ENCODE measurements around the gene CROCC.
"Not testable (repeated sequence)": the region's sequence is repeated elsewhere in the genome, so short reads cannot be mapped to it uniquely, and the experiment has no call there.

The CROCC gene

DNA sequence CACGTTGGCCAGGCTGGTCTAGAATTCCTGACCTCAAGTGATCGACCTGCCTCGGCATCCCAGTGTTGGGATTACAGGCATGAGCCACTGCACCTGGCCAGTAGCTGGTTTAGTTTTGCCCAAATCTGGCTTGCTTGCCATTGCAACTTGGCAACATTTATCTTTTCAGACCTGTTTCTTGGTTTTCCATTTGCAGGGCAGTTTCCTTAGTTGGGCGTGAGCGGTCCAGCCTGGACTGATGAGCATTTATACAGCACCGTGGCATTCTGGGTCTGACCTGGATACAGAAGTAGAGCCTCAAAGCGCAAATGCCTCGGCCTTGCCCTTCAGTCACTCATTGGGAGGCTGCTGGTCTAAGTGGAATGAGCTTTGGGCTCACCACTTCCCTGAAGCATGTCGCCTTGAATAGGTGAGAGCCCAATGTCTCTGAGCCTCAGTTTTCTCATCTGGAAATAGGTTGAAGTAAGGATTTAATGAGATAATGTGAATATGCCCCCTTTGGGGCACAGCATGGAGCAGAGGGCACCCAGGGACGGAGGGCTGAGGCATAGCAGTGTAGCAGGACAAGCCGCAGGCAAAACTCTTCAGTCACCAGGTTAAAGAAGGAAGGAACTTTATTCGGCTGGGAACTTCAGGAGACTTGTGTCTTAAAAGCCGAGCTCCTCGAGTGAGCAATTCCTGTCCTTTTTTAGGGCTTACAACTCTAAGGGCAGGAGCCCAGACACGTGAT is 2.6 kb upstream of the CROCC start:
- not testable (repeated sequence) for DNase-seq

- DNase-seq: no peak
These were observed 780 bp upstream of the CROCC start for GRCh38 chr1:16920951-16921350.

GRCh38 chr1:16922466-16922865 is 735 bp downstream of the CROCC start:
- no peak for DNase-seq

- DNase-seq: no peak
These were observed 1.2 kb downstream of the CROCC start for GRCh38 chr1:16922885-16923431.

DNA sequence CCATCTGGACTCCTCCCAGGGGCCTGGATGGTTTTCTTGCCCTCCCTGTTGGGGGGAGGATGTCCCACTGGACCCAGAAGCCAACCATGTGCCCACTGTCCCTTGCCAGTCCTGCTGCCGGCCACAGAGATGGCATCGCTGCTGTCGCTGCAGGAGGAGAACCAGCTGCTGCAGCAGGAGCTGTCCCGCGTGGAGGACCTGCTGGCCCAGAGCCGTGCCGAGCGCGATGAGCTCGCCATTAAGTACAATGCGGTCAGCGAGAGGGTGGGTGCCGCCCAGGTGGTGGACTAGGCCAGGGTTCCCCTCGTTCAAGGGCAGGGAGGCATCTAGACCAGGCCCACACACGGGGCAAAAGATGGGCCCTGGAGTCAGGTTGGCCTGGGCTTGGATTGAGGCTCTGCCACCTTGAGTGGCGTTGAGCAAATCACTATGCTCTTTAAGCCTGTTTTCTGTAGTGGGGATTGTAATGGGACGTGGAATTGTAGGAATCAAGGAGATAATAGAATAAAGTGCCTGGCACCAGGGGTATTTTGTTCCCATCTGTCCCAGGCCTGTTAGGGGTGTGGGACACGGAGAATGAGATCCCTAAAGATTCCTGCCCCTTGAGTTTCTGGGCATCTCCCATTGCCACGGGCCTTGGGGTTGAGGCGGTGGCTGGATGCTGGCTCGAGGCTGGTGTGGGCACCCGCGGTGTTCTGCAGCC is 2.6 kb downstream of the CROCC start:
- DNase-seq: no peak

GRCh38 chr1:16924919-16925477 is 3.3 kb downstream of the CROCC start:
- DNase-seq: no peak

GRCh38 chr1:16925635-16926490 is 4.1 kb downstream of the CROCC start:
- peak; percentile 19 for DNase-seq

DNA sequence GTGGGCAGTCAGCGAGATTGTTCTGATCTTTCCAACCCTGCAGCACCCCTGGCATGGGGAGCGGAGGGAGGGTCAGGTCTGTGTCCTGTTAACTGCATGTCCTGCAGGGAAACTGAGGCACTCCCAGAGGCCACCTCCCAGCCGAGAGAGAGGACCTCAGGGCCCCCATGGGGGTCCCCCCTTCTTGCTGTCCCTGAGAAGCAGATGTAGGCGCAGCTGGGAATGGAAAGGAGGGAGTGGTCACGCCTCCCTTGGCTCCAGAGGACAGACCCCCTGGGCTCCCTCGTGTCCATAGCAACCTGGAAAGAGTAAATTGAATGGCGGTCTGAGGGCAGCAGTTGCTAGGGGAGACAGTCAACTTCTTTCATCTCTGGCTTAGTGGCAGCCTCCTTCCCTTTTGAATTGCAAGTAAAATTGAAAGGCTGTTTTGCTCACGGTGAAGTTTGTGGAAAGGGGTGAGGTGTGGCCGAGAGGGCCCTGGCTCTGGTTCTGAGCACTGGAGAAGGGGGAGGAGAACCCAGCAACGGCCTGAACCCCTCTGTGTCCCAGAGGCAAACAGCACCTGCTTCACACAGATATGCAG is 4.9 kb downstream of the CROCC start:
- peak; percentile 93 for DNase-seq

DNA sequence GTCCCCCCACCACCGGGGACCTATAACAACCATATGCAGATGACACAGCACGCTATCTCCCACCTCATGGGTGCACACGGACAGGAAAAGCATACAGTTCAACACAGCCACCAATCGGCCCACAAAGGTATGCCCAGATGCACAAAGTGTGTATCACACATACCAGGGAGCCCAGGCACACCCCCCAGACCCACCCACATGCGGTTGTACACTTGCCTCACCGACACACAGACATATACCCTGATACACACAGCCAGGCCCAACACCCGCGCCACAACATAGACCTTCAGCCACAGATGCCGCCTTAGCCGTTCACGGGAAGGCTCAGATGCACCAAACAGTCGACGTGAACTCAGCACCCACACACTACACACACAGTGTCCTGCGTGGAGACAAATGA is 5.5 kb downstream of the CROCC start:
- DNase-seq: no peak

DNA sequence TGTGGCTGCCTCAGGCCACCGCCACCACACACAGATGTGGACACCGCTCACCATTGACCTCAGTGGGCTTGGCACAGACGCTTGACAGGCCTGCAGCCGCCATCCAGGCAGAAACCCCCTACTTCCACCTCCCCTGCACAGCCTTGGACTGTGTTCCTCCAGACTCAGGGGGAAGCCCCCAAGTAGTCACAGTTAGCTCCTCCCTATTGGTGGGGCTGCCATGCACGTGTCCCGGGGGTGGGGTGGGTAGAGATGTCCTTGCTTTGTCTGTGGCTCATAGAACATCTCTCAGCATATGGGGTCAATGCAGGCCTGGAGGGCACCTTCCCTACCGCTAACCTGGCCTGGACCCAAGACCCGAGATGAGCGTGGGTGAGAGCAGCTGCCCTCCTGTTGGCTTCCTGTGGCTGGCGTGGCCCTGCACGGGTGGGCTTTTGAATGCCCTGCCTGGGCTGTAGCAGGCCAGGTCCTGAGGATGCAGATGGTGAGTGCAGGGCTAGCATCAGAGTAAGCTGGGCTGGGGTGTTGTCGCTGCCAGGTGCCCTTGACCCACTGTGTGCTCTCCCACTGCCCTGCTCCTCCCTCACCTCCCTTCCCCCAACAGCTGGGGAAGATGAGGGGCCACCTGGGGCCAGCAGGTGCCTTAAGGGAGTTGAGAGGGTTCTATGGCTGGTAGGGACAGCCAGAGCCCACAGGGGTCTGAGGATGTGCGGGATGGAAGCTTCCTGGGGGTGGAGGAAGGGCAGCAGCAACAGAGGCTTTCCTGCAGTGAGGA is 6.2 kb downstream of the CROCC start:
- no peak for DNase-seq

DNA sequence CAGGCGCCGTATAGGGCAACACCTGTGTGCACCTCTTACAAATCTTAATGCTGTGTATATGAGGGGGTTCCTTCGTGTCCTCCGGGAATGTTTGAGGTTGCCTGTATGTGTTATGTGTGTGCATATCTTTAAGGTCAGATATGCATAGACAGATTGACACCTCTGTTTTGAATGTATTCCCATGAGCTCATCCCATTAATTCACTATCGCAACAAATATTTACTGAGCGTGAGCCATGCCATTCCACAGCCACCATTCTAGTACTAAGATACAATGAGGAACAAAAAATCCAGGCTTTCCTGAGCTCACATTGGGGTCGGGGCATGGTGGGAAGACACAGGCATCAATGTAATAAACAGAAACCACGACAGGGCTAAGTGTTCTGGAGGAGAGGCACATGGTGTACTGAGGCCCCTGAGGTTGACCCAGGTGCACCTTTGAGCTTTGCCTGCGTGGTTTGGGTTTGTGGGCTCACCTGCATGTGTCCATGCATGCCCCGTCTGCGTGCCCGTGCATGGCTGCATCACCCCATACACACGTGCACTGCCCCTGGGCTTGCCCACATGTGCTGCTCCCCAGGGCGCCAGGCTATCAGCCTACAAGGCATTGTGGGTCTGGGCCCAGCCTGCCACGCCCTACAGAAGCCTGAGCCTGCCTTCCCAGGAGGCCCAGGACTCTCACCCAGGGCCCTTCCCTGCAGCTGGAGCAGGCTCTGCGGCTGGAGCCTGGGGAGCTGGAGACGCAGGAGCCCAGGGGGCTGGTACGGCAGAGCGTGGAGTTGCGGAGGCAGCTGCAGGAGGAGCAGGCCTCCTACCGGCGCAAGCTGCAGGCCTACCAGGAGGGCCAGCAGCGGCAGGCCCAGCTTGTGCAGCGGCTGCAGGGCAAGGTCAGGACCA is 7.7 kb downstream of the CROCC start:
- DNase-seq: peak; percentile 67

GRCh38 chr1:16931206-16931934 is 9.6 kb downstream of the CROCC start:
- DNase-seq: not testable (repeated sequence)

GRCh38 chr1:16933945-16934344 is 12.2 kb downstream of the CROCC start:
- DNase-seq: not testable (repeated sequence)

DNA sequence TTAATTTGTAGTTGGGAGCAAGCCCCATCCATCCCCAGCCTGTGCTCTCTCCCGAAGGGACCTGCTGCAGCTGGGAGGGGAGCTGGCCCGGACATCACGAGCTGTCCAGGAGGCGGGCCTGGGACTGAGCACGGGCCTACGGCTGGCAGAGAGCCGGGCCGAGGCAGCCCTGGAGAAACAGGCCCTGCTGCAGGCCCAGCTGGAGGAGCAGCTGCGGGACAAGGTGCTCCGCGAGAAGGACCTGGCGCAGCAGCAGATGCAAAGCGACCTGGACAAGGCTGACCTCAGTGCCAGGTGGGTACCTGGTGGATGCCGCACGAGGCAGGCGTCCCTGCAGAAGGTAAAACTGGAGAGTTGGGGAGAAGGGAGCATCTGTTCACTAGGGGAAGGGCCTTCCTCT is 14.8 kb downstream of the CROCC start:
- DNase-seq: not testable (repeated sequence)

- DNase-seq: no peak
These were observed 16.9 kb downstream of the CROCC start for GRCh38 chr1:16938351-16939321.

- not testable (repeated sequence) for DNase-seq
These were observed 17.9 kb downstream of the CROCC start for GRCh38 chr1:16939386-16940180.

DNA sequence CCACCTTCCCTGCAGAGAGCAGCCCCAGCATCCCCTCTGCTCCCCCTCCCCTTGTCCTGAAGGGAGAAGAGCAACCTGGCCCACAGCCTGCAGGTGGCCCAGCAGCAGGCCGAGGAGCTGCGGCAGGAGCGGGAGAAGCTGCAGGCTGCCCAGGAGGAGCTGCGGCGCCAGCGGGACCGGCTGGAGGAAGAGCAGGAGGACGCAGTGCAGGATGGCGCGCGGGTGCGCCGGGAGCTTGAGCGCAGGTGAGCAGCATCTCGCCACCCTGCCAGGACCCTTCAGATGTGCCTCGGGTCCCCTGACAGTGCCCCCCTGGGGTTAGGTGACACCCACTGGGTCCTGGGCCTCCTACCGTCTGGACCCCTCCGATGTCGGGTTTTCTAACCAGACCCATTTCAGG is 22.3 kb downstream of the CROCC start:
- no peak for DNase-seq

- DNase-seq: not testable (repeated sequence)
These were observed 23.8 kb downstream of the CROCC start for GRCh38 chr1:16945512-16945911.
